ENCODE results near the gene DNAJB4.

DNA sequence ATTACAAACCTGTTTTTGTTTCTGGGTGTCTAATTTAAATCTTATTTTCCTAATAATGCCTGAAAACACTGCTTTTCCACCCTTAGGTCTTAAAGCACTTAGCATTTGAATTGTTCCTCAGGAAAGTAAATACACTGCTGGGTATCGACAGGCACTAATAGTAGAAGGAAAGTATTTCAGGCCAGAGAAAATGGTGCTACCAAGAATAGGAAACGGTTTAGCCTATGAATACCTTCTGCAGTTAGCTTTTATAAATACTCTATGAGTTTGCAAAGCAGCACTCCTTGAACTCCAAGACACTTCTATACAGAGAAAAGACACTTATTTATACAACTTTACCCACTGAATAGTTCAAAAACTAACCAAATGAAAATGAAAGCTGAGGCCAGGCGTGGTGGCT lies 32.7 kb upstream of the DNAJB4 start:
- TF ChIP-seq EZH2 (IDR thresholded peaks at IDR 0.05; ENCODE audit: borderline replicate concordance, low read length): no peak
- TF ChIP-seq, protein P1, sequence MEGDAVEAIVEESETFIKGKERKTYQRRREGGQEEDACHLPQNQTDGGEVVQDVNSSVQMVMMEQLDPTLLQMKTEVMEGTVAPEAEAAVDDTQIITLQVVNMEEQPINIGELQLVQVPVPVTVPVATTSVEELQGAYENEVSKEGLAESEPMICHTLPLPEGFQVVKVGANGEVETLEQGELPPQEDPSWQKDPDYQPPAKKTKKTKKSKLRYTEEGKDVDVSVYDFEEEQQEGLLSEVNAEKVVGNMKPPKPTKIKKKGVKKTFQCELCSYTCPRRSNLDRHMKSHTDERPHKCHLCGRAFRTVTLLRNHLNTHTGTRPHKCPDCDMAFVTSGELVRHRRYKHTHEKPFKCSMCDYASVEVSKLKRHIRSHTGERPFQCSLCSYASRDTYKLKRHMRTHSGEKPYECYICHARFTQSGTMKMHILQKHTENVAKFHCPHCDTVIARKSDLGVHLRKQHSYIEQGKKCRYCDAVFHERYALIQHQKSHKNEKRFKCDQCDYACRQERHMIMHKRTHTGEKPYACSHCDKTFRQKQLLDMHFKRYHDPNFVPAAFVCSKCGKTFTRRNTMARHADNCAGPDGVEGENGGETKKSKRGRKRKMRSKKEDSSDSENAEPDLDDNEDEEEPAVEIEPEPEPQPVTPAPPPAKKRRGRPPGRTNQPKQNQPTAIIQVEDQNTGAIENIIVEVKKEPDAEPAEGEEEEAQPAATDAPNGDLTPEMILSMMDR (conservative IDR thresholded peaks at IDR 0.05 in 1 of 2, IDR thresholded peaks at IDR 0.05 in 1 of 2; ENCODE audit: extremely low read depth in 1 of 2, insufficient read depth in 1 of 2, low read depth in 1 of 2, low read length in 2 of 2): no peak
